Measurements from ENCODE around the gene SLC20A1. TPM values are rescaled to one million over a fixed set of nuclear protein-coding genes. Genes with fewer than 3 reads are reported as not detected.
"Not testable (repeated sequence)": the region's sequence is repeated elsewhere in the genome, so short reads cannot be mapped to it uniquely, and the experiment has no call there.

The SLC20A1 gene
- total RNA-seq, 1 experiment from 2014 or later: 295 TPM

GRCh38 chr2:112665113-112665780 is 19.5 kb downstream of the SLC20A1 start:
- Mint-ChIP-seq H3K9me3 (ENCODE audit: unreplicated experiment) (no peaks in the 10 kb centered on the region), H3K36me3 (ENCODE audit: insufficient read depth, unreplicated experiment) (peaks cover 51% of the 10 kb centered on the region), H3K27me3 (ENCODE audit: insufficient read depth, unreplicated experiment) (no peaks in the 10 kb centered on the region), H3K27ac (ENCODE audit: low read depth, unreplicated experiment) (no peak overlapping the region), H3K4me1 (ENCODE audit: insufficient read depth, unreplicated experiment) (peaks cover 9% of the 10 kb centered on the region), H3K4me3 (ENCODE audit: unreplicated experiment) (no peak overlapping the region)
- DNase-seq (ENCODE audit: unreplicated experiment): no peak
- TF ChIP-seq, protein P1, sequence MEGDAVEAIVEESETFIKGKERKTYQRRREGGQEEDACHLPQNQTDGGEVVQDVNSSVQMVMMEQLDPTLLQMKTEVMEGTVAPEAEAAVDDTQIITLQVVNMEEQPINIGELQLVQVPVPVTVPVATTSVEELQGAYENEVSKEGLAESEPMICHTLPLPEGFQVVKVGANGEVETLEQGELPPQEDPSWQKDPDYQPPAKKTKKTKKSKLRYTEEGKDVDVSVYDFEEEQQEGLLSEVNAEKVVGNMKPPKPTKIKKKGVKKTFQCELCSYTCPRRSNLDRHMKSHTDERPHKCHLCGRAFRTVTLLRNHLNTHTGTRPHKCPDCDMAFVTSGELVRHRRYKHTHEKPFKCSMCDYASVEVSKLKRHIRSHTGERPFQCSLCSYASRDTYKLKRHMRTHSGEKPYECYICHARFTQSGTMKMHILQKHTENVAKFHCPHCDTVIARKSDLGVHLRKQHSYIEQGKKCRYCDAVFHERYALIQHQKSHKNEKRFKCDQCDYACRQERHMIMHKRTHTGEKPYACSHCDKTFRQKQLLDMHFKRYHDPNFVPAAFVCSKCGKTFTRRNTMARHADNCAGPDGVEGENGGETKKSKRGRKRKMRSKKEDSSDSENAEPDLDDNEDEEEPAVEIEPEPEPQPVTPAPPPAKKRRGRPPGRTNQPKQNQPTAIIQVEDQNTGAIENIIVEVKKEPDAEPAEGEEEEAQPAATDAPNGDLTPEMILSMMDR (IDR thresholded peaks at IDR 0.05; ENCODE audit: unreplicated experiment): no peak
- no TSS peak for BruUV-seq (replicated peaks)
- ChIA-PET CTCF (interaction anchor here (0.9 to 2.2 kb wide), 3 partner anchors 11 to 66 kb away, joined by 5 to 7 read pairs (median 5); no protein-coding TSS in a partner anchor), POLR2A (interaction anchor here (0.6 to 7.9 kb wide), 7 partner anchors 11 to 38 kb away, joined by 3 to 77 read pairs (median 4); partner anchors contain the start of gene SLC20A1)
- intact Hi-C loops (cut with micrococcal nuclease): no loop called here

- Mint-ChIP-seq H3K27ac (ENCODE audit: low read depth, unreplicated experiment) (no peak overlapping the region), H3K9me3 (ENCODE audit: unreplicated experiment) (no peaks in the 10 kb centered on the region), H3K27me3 (ENCODE audit: insufficient read depth, unreplicated experiment) (no peaks in the 10 kb centered on the region), H3K4me1 (ENCODE audit: insufficient read depth, unreplicated experiment) (no peaks in the 10 kb centered on the region), H3K36me3 (ENCODE audit: insufficient read depth, unreplicated experiment) (peaks cover 36% of the 10 kb centered on the region), H3K4me3 (ENCODE audit: unreplicated experiment) (no peak overlapping the region)
- BruUV-seq (replicated peaks): no TSS peak
- intact Hi-C loops (cut with micrococcal nuclease): no loop called here
- ChIA-PET CTCF (interaction anchor here (1.0 to 1.9 kb wide), 3 partner anchors 10 to 40 kb away, joined by 4 to 11 read pairs (median 5); no protein-coding TSS in a partner anchor), POLR2A (interaction anchor here (0.5 to 2.8 kb wide), 8 partner anchors 18 to 223 kb away, joined by 3 to 12 read pairs (median 4); partner anchors contain the start of genes CHCHD5 and SLC20A1)
- TF ChIP-seq, protein P1 (IDR thresholded peaks at IDR 0.05; ENCODE audit: unreplicated experiment): no peak
- DNase-seq (ENCODE audit: unreplicated experiment): no peak
Measured at GRCh38 chr2:112666761-112667122, 21.0 kb downstream of the SLC20A1 start.

GRCh38 chr2:112667540-112667939 is 21.8 kb downstream of the SLC20A1 start:
- DNase-seq (ENCODE audit: unreplicated experiment); H3K27ac Mint-ChIP-seq (ENCODE audit: low read depth, unreplicated experiment); H3K4me3 Mint-ChIP-seq (ENCODE audit: unreplicated experiment); H3K27me3 Mint-ChIP-seq (ENCODE audit: insufficient read depth, unreplicated experiment); BruUV-seq (replicated peaks); intact Hi-C loops (cut with micrococcal nuclease); H3K4me1 Mint-ChIP-seq (ENCODE audit: insufficient read depth, unreplicated experiment); H3K9me3 Mint-ChIP-seq (ENCODE audit: unreplicated experiment): not testable (repeated sequence)
- ChIA-PET CTCF (interaction anchor here (0.5 to 1.9 kb wide), 5 partner anchors 11 to 41 kb away, joined by 3 to 11 read pairs (median 4); no protein-coding TSS in a partner anchor), POLR2A (interaction anchor here (0.6 to 2.8 kb wide), 6 partner anchors 12 to 222 kb away, joined by 3 to 12 read pairs (median 5); partner anchors contain the start of genes CHCHD5 and SLC20A1)
- H3K36me3 Mint-ChIP-seq (ENCODE audit: insufficient read depth, unreplicated experiment): peaks cover 29% of the 10 kb centered on the region

DNA sequence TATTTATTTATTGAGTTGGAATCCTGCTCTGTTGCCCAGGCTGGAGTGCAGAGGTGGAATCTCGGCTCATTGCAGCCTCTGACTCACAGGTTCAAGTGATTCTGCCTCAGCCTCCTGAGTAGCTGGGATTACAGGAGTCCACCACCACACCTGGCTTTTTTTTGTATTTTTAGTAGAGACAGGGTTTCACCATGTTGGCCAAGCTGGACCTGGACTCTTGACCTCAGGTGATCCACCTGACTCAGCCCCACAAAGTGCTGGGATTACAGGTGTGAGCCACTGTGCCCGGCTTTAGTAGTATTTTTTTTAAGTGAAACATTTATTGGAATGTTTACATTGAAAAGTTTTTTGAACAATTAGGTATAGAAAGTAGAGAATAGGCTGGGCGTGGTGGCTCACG is 23.9 kb downstream of the SLC20A1 start:
- Mint-ChIP-seq H3K27me3 (ENCODE audit: insufficient read depth, unreplicated experiment) (no peaks in the 10 kb centered on the region), H3K4me3 (ENCODE audit: unreplicated experiment) (no peak overlapping the region), H3K9me3 (ENCODE audit: unreplicated experiment) (no peaks in the 10 kb centered on the region), H3K27ac (ENCODE audit: low read depth, unreplicated experiment) (no peak overlapping the region), H3K4me1 (ENCODE audit: insufficient read depth, unreplicated experiment) (no peaks in the 10 kb centered on the region), H3K36me3 (ENCODE audit: insufficient read depth, unreplicated experiment) (peaks cover 9% of the 10 kb centered on the region)
- BruUV-seq (replicated peaks): no TSS peak
- DNase-seq (ENCODE audit: unreplicated experiment): no peak
- intact Hi-C loops (cut with micrococcal nuclease): no loop called here
- ChIA-PET CTCF (interaction anchor here (0.6 to 1.1 kb wide), 4 partner anchors 9 to 932 kb away, joined by 3 to 7 read pairs (median 4); no protein-coding TSS in a partner anchor), POLR2A (interaction anchor here (0.7 to 0.9 kb wide), 2 partner anchors 9 to 39 kb away, joined by 3 to 4 read pairs; no protein-coding TSS in a partner anchor)
- TF ChIP-seq, protein P1 (IDR thresholded peaks at IDR 0.05; ENCODE audit: unreplicated experiment): no peak

Data from MCF 10A (cell line).